HepG2 (cell line): ENCODE results near the gene NEK11. TPM values are rescaled to one million over a fixed set of nuclear protein-coding genes. Genes with fewer than 3 reads are reported as not detected.

Experiments used
- ATAC-seq: fragments of 200-7000 bp; cut with Tn5 transposase; 3 replicates; pipeline ENCODE4 v1.9.1; 2020; ENCODE audit warnings: mild to moderate bottlenecking, moderate library complexity
- BruUV-seq: library from RNA; stranded (reverse); fragments of 400-500 nt; replicated peaks from 2 replicates; lab custom pipeline; 2021; lab: Mats Ljungman, UMichigan
- CTCF ChIA-PET: fragments of 300-600 bp; formaldehyde crosslinking; extraction: SDS; loops from one replicate; lab custom pipeline; 2021; ENCODE audit warnings: low total read pairs, inconsistent platforms, low intra/inter-chr PET ratio; lab: Yijun Ruan, JAX
- POLR2A ChIA-PET: fragments of 350-600 bp; sonication (Branson Sonifier 250); formaldehyde crosslinking; loops from one replicate; lab custom pipeline; 2020; ENCODE audit warnings: antibody characterized with exemption, inconsistent platforms; lab: Yijun Ruan, JAX
- DNase-seq: peaks from one replicate; pipeline ENCODE4 v3.0.0-alpha.2; 2015; ENCODE audit warnings: low spot score
- FAIRE-seq: peaks from 3 replicates; lab custom pipeline; 2011; peaks lifted over from hg19 to GRCh38; lab: Jason Lieb, UNC
- H2AFZ ChIP-seq: one replicate; pipeline ENCODE4 v1.6.1; 2011; ENCODE audit warnings: low read length, inconsistent platforms
- H3K27ac ChIP-seq: fragments of 300-600 bp; 3 replicates; pipeline ENCODE4 v1.8.0; 2011; ENCODE audit warnings: mixed run types, mild to moderate bottlenecking, mixed read lengths, low read length, inconsistent platforms; ENCODE audit not compliant: insufficient read depth; ENCODE audit errors: extremely low read length
- H3K27me3 ChIP-seq, 2 experiments: fragments of 200-600 bp in 1 of 2; 2 replicates in 1 of 2; 3 replicates in 1 of 2; pipeline versions ENCODE4 v1.6.0 to v1.8.0; 2011; ENCODE audit warnings: low read length in 2 of 2, mild to moderate bottlenecking in 2 of 2, moderate library complexity in 2 of 2, inconsistent platforms in 1 of 2; ENCODE audit not compliant: insufficient read depth in 2 of 2, control insufficient read depth in 1 of 2
- H3K36me3 ChIP-seq, 2 experiments: fragments of 200-600 bp in 1 of 2; replicated peaks in 1 of 2; 2 replicates in 1 of 2; 3 replicates in 1 of 2; pipeline versions ENCODE4 v1.5.1 to v1.8.0; 2011; ENCODE audit warnings: low read length in 2 of 2, inconsistent platforms in 1 of 2; ENCODE audit not compliant: insufficient read depth in 2 of 2, control insufficient read depth in 1 of 2
- H3K4me1 ChIP-seq: 2 replicates; pipeline ENCODE4 v1.5.1; 2012; ENCODE audit warnings: low read length, inconsistent platforms; ENCODE audit not compliant: insufficient read depth
- H3K4me2 ChIP-seq: 2 replicates; pipeline ENCODE4 v1.6.0; 2011; ENCODE audit warnings: low read depth, low read length, inconsistent platforms
- H3K4me3 ChIP-seq, 3 experiments: fragments of 200-600 bp in 1 of 3; sonication (generic), shearing (Covaris generic) in 1 of 3; replicated peaks in 1 of 3; 2 replicates each; pipeline ENCODE4 v1.5.1; 2011 to 2016; ENCODE audit warnings: low read length in 3 of 3, inconsistent platforms in 2 of 3, low read depth in 2 of 3, mild to moderate bottlenecking in 2 of 3, control low read depth in 1 of 3, mixed read lengths in 1 of 3; ENCODE audit not compliant: insufficient read depth in 1 of 3
- H3K79me2 ChIP-seq: one replicate; pipeline ENCODE4 v1.6.1; 2011; ENCODE audit warnings: low read length, inconsistent platforms; ENCODE audit not compliant: insufficient read depth
- H3K9ac ChIP-seq: 2 replicates; pipeline ENCODE4 v1.6.0; 2011; ENCODE audit warnings: mild to moderate bottlenecking, low read depth, low read length, inconsistent platforms; ENCODE audit not compliant: insufficient read depth
- H3K9me3 ChIP-seq: 2 replicates; pipeline ENCODE4 v1.5.1; 2012; ENCODE audit warnings: mild to moderate bottlenecking, low read length
- H4K20me1 ChIP-seq: 2 replicates; pipeline ENCODE4 v1.6.0; 2011; ENCODE audit warnings: inconsistent platforms, mild to moderate bottlenecking, low read length, moderate library complexity; ENCODE audit not compliant: insufficient read depth
- FOXK1 ChIP-seq: sonication (generic); formaldehyde crosslinking; IDR thresholded peaks from 2 replicates; pipeline ENCODE4 v1.4.0; 2020; ENCODE audit warnings: low read depth, missing genetic modification reagents, borderline replicate concordance
- FOXP1 ChIP-seq, 2 experiments: fragments of 450-650 bp in 1 of 2; IDR thresholded peaks; 2 replicates each; pipeline ENCODE4 v1.6.1; 2017 to 2018; ENCODE audit warnings: antibody characterized with exemption in 1 of 2
- GFI1 ChIP-seq: sonication (generic); formaldehyde crosslinking; IDR thresholded peaks from 2 replicates; pipeline ENCODE4 v1.5.0; 2020; ENCODE audit warnings: missing genetic modification reagents, mild to moderate bottlenecking, borderline replicate concordance
- HDAC2 ChIP-seq: sonication (generic); formaldehyde crosslinking; IDR thresholded peaks from 2 replicates; pipeline ENCODE4 v1.4.0; 2020; ENCODE audit warnings: missing genetic modification reagents
- HHEX ChIP-seq: IDR thresholded peaks from 2 replicates; pipeline ENCODE4 v1.6.1; 2016; ENCODE audit warnings: control low read depth
- HNRNPUL1 ChIP-seq: fragments of 200-400 bp; formaldehyde crosslinking; IDR thresholded peaks from 2 replicates; pipeline ENCODE4 v1.6.1; 2017; ENCODE audit warnings: low read depth, mild to moderate bottlenecking, low read length, moderate library complexity
- KDM2A ChIP-seq: sonication (generic); formaldehyde crosslinking; IDR thresholded peaks from 2 replicates; pipeline ENCODE4 v1.4.0; 2020; ENCODE audit warnings: low read depth, missing genetic modification reagents, borderline replicate concordance
- MIXL1 ChIP-seq: IDR thresholded peaks from 2 replicates; pipeline ENCODE4 v1.6.1; 2016
- SAFB2 ChIP-seq: sonication (generic); formaldehyde crosslinking; IDR thresholded peaks from 2 replicates; pipeline ENCODE4 v1.5.1; 2020; ENCODE audit warnings: missing genetic modification reagents, low read depth, mild to moderate bottlenecking, borderline replicate concordance
- SOX13 ChIP-seq, 3 experiments: fragments of 450-650 bp in 1 of 3; sonication (generic) in 1 of 3; formaldehyde crosslinking in 1 of 3; IDR thresholded peaks in 2 of 3; conservative IDR thresholded peaks in 1 of 3; 2 replicates each; pipeline versions ENCODE4 v1.5.0 to v1.6.1; 2016 to 2020; ENCODE audit warnings: antibody characterized with exemption in 1 of 3, mild to moderate bottlenecking in 1 of 3, missing compliant biosample characterization in 1 of 3, missing genetic modification reagents in 1 of 3, moderate library complexity in 1 of 3
- ZSCAN29 ChIP-seq: sonication (generic); formaldehyde crosslinking; conservative IDR thresholded peaks from 2 replicates; pipeline ENCODE4 v1.4.0; 2020; ENCODE audit warnings: mild to moderate bottlenecking, missing genetic modification reagents
- in situ Hi-C: cut with HindIII; loops from 2 replicates; pipeline ENCODE4 v1.10.0; 2017; ENCODE audit warnings: low pct_unique_long_range_greater_than_20kb; ENCODE audit not compliant: extremely low pct_ligation_motif_present
- intact Hi-C: fragments of 100-400 bp; cut with micrococcal nuclease; formaldehyde crosslinking; loops from one replicate; pipeline ENCODE4 v1.10.0; 2022; ENCODE audit not compliant: unreplicated experiment
- polyA plus RNA-seq, 8 experiments: library from polyadenylated mRNA; depleted of rRNA in 3 of 8; stranded (reverse) in 7 of 8; unstranded in 1 of 8; fragments of >200 nt; fragmentation: Illumina TruSeq in 4 of 8; extraction: Trizol in 4 of 8; gene quantifications; 2 replicates each; pipeline versions ENCODE4 v1.2.1 to v1.2.3, GENCODE V29; 2011 to 2016; ENCODE audit warnings: low read depth in 4 of 8, missing spikeins in 1 of 8, mixed read lengths in 1 of 8; ENCODE audit not compliant: insufficient read depth in 1 of 8
- total RNA-seq, 5 experiments: library from RNA; depleted of rRNA; stranded (reverse); fragments of >200 nt; fragmentation: Illumina TruSeq; extraction: Trizol; gene quantifications; 2 replicates each; pipeline ENCODE4 v1.2.3, GENCODE V29; 2016; ENCODE audit warnings: low read depth in 1 of 5
- TF ChIP-seq, protein P1 (sequence below): sonication (generic); formaldehyde crosslinking; IDR thresholded peaks from 2 replicates; pipeline ENCODE4 v1.4.0; 2020; ENCODE audit warnings: missing genetic modification reagents, borderline replicate concordance
- TF ChIP-seq, protein P2 (sequence below): sonication (generic); formaldehyde crosslinking; IDR thresholded peaks from 2 replicates; pipeline ENCODE4 v1.4.0; 2020; ENCODE audit warnings: missing genetic modification reagents, borderline replicate concordance
- TF ChIP-seq, protein P3 (sequence below): sonication (generic); formaldehyde crosslinking; IDR thresholded peaks from 2 replicates; pipeline ENCODE4 v1.5.0; 2020; ENCODE audit warnings: missing genetic modification reagents, mild to moderate bottlenecking, borderline replicate concordance

The NEK11 gene
- total and polyA plus RNA-seq, 2 of the 13 experiments (the other 11 are each of a cell fraction or from before 2014, with no cell fraction given): 0.95 to 2.2 TPM

GRCh38 chr3:131394400-131394799 lies 367.7 kb downstream of the NEK11 start (continued):
- TF ChIP-seq HNRNPUL1: no peak
- peak; percentile 84 for TF ChIP-seq HHEX
- TF ChIP-seq MIXL1: peak; percentile 78
- no peak for TF ChIP-seq SOX13 (IDR thresholded peaks at IDR 0.05)
- peak in 1 of 2 experiments; percentile 65; a peak in 2 of 4 replicates for TF ChIP-seq SOX13 (CRISPR knock-in tag; conservative IDR thresholded peaks at IDR 0.05 in 1 of 2, IDR thresholded peaks at IDR 0.05 in 1 of 2)
- peak; percentile 76 for TF ChIP-seq GFI1
- no peak for TF ChIP-seq ZSCAN29 (CRISPR knock-in tag)
- TF ChIP-seq FOXP1 (IDR thresholded peaks at IDR 0.05): no peak
- TF ChIP-seq FOXP1 (CRISPR knock-in tag; IDR thresholded peaks at IDR 0.05): peak; percentile 44; the same call in 1 of the 2 replicates
- TF ChIP-seq HDAC2 (CRISPR knock-in tag): peak; percentile 41; the same call in 1 of the 2 replicates
- TF ChIP-seq, protein P1, sequence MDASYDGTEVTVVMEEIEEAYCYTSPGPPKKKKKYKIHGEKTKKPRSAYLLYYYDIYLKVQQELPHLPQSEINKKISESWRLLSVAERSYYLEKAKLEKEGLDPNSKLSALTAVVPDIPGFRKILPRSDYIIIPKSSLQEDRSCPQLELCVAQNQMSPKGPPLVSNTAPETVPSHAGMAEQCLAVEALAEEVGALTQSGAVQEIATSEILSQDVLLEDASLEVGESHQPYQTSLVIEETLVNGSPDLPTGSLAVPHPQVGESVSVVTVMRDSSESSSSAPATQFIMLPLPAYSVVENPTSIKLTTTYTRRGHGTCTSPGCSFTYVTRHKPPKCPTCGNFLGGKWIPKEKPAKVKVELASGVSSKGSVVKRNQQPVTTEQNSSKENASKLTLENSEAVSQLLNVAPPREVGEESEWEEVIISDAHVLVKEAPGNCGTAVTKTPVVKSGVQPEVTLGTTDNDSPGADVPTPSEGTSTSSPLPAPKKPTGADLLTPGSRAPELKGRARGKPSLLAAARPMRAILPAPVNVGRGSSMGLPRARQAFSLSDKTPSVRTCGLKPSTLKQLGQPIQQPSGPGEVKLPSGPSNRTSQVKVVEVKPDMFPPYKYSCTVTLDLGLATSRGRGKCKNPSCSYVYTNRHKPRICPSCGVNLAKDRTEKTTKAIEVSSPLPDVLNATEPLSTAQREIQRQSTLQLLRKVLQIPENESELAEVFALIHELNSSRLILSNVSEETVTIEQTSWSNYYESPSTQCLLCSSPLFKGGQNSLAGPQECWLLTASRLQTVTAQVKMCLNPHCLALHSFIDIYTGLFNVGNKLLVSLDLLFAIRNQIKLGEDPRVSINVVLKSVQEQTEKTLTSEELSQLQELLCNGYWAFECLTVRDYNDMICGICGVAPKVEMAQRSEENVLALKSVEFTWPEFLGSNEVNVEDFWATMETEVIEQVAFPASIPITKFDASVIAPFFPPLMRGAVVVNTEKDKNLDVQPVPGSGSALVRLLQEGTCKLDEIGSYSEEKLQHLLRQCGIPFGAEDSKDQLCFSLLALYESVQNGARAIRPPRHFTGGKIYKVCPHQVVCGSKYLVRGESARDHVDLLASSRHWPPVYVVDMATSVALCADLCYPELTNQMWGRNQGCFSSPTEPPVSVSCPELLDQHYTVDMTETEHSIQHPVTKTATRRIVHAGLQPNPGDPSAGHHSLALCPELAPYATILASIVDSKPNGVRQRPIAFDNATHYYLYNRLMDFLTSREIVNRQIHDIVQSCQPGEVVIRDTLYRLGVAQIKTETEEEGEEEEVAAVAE: peak; percentile 57; the same call in 1 of the 2 replicates
- TF ChIP-seq, all 625 proteins: peak for 27

DNA sequence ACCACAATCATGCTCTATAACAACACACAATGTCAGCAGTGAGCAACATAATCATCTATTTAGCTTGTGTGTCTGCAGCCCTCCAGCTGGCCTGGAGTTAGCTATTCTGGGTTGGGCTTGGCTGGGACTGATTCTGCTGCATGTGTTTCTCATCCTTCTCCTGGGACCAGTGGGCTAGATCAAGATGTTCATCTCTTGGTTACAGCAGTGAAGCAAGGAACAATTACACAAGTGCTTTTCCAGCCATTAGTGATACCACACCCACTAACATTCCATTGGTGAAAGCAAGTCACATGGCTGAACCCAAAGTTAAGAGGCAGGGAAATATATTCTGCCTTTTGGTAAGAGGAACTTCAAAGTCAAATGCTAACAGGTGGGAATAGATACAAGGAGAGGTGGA lies 369.5 kb downstream of the NEK11 start:
- Histone ChIP-seq H3K9me3 (no peaks in the 10 kb centered on the region), H3K4me2 (no peak overlapping the region), H3K4me1 (peaks cover 13% of the 10 kb centered on the region), H3K4me3 (no peak overlapping the region), H4K20me1 (no peaks in the 10 kb centered on the region), H2AFZ (no peak overlapping the region), H3K9ac (no peak overlapping the region), H3K27ac (no peak overlapping the region), H3K79me2 (no peaks in the 10 kb centered on the region), H3K27me3 (peaks cover 0 to 5% of the 10 kb centered on the region in 2 experiments; a peak in 1 of 5 replicates), H3K36me3 (no peaks in the 10 kb centered on the region)
- ATAC-seq: no peak
- DNase-seq: no peak
- no peak for FAIRE-seq
- no TSS peak for BruUV-seq
- intact Hi-C loops (no loop called here), in situ Hi-C loops (no loop called here)
- POLR2A ChIA-PET: no interaction called here
- CTCF ChIA-PET: no interaction called here
- TF ChIP-seq, protein P2, sequence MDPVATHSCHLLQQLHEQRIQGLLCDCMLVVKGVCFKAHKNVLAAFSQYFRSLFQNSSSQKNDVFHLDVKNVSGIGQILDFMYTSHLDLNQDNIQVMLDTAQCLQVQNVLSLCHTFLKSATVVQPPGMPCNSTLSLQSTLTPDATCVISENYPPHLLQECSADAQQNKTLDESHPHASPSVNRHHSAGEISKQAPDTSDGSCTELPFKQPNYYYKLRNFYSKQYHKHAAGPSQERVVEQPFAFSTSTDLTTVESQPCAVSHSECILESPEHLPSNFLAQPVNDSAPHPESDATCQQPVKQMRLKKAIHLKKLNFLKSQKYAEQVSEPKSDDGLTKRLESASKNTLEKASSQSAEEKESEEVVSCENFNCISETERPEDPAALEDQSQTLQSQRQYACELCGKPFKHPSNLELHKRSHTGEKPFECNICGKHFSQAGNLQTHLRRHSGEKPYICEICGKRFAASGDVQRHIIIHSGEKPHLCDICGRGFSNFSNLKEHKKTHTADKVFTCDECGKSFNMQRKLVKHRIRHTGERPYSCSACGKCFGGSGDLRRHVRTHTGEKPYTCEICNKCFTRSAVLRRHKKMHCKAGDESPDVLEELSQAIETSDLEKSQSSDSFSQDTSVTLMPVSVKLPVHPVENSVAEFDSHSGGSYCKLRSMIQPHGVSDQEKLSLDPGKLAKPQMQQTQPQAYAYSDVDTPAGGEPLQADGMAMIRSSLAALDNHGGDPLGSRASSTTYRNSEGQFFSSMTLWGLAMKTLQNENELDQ (CRISPR knock-in tag): no peak
- no peak for TF ChIP-seq FOXK1 (CRISPR knock-in tag)
- TF ChIP-seq, protein P3, sequence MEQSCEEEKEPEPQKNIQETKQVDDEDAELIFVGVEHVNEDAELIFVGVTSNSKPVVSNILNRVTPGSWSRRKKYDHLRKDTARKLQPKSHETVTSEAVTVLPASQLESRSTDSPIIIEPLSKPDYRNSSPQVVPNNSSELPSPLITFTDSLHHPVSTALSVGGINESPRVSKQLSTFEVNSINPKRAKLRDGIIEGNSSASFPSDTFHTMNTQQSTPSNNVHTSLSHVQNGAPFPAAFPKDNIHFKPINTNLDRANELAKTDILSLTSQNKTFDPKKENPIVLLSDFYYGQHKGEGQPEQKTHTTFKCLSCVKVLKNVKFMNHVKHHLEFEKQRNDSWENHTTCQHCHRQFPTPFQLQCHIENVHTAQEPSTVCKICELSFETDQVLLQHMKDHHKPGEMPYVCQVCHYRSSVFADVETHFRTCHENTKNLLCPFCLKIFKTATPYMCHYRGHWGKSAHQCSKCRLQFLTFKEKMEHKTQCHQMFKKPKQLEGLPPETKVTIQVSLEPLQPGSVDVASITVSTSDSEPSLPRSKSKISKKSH (CRISPR knock-in tag): no peak
- no peak for TF ChIP-seq SAFB2 (CRISPR knock-in tag)
- TF ChIP-seq KDM2A (CRISPR knock-in tag): no peak
